K562 (cell line): ENCODE data around the gene C4A. TPM values are rescaled to one million over a fixed set of nuclear protein-coding genes. Genes with fewer than 3 reads are reported as not detected.

Experiments
- CBX3 ChIP-seq, 2 experiments: IDR thresholded peaks; 1 replicate in 1 of 2; 2 replicates in 1 of 2; pipeline ENCODE4 v1.6.1; 2012; ENCODE audit warnings: inconsistent platforms in 2 of 2, low read length in 2 of 2, borderline replicate concordance in 1 of 2, control low read depth in 1 of 2
- E2F3 ChIP-seq: fragments of 250-450 bp; sonication (Bioruptor Pico); IDR thresholded peaks from 2 replicates; pipeline ENCODE4 v1.4.0; 2020; ENCODE audit warnings: mild to moderate bottlenecking
- ESRRA ChIP-seq: fragments of 450-650 bp; IDR thresholded peaks from 2 replicates; pipeline ENCODE4 v1.6.1; 2014; ENCODE audit warnings: low read depth, mild to moderate bottlenecking, moderate library complexity, borderline replicate concordance
- FOXK1 ChIP-seq: sonication (generic); formaldehyde crosslinking; IDR thresholded peaks from 2 replicates; pipeline ENCODE4 v1.8.0; 2022; ENCODE audit warnings: missing genetic modification reagents, mild to moderate bottlenecking, borderline replicate concordance
- HDAC1 ChIP-seq, 2 experiments: fragments of 450-650 bp; IDR thresholded peaks; 2 replicates each; pipeline ENCODE4 v1.6.1; 2016 to 2017; ENCODE audit warnings: inconsistent platforms in 1 of 2, mild to moderate bottlenecking in 1 of 2, moderate library complexity in 1 of 2
- KHSRP ChIP-seq: fragments of 450-650 bp; IDR thresholded peaks from 2 replicates; pipeline ENCODE4 v1.6.1; 2017
- MYC ChIP-seq, 2 experiments: fragments of 250-450 bp in 1 of 2; sonication (Bioruptor Pico) in 1 of 2; IDR thresholded peaks; 2 replicates each; pipeline versions ENCODE4 v1.5.1 to v1.6.1; 2012 to 2021; ENCODE audit warnings: low read depth in 2 of 2, borderline replicate concordance in 1 of 2, improper control_type of control experiment in 1 of 2, low read length in 1 of 2, mild to moderate bottlenecking in 1 of 2, moderate library complexity in 1 of 2
- PHF21A ChIP-seq: fragments of 450-650 bp; IDR thresholded peaks from 2 replicates; pipeline ENCODE4 v1.6.1; 2017; ENCODE audit warnings: low read depth, borderline replicate concordance
- SMAD4 ChIP-seq: fragments of 250-450 bp; sonication (Bioruptor Pico); conservative IDR thresholded peaks from 2 replicates; pipeline ENCODE4 v1.8.0; 2021; ENCODE audit warnings: inconsistent platforms, mild to moderate bottlenecking, moderate library complexity
- TCF7 ChIP-seq: sonication (generic); IDR thresholded peaks from 2 replicates; pipeline ENCODE4 v1.6.1; 2016; ENCODE audit warnings: antibody characterized with exemption, borderline replicate concordance
- ZEB2 ChIP-seq: fragments of 450-650 bp; IDR thresholded peaks from 2 replicates; pipeline ENCODE4 v1.6.1; 2016
- ZNF24 ChIP-seq: fragments of 450-650 bp; IDR thresholded peaks from 2 replicates; pipeline ENCODE4 v1.6.1; 2016
- ZNF668 ChIP-seq: fragments of 250-450 bp; sonication (Bioruptor Pico); IDR thresholded peaks from 2 replicates; pipeline ENCODE4 v1.8.0; 2022; ENCODE audit warnings: mild to moderate bottlenecking, inconsistent platforms
- polyA plus RNA-seq, 8 experiments: library from polyadenylated mRNA; depleted of rRNA in 4 of 8; stranded (reverse) in 5 of 8; unstranded in 3 of 8; fragments of >200 nt; fragmentation: Nextera tagmentation in 2 of 8; fragmentation: Illumina TruSeq in 1 of 8; extraction: Ambion mirVana in 2 of 8; extraction: Trizol in 1 of 8; gene quantifications; 2 replicates each; pipeline versions ENCODE4 v1.2.1 to v1.2.3, GENCODE V29; 2011 to 2014; ENCODE audit warnings: inconsistent platforms in 1 of 8, missing spikeins in 1 of 8
- total RNA-seq, 7 experiments: library from RNA; depleted of rRNA in 6 of 7; stranded (reverse); fragments of >200 nt in 6 of 7; fragmentation: Illumina TruSeq in 2 of 7; extraction: Trizol in 2 of 7; gene quantifications; 2 replicates each; pipeline versions ENCODE4 v1.2.1 to v1.2.3, GENCODE V29; 2011 to 2021; ENCODE audit warnings: low replicate concordance in 1 of 7
- TF ChIP-seq, protein P1 (sequence below): fragments of 450-650 bp; formaldehyde crosslinking; IDR thresholded peaks from 2 replicates; pipeline ENCODE4 v1.4.0; 2020; ENCODE audit warnings: mild to moderate bottlenecking, mixed read lengths
- TF ChIP-seq, protein P2 (sequence below): sonication (generic); formaldehyde crosslinking; IDR thresholded peaks from 2 replicates; pipeline ENCODE4 v1.8.1; 2022; ENCODE audit warnings: missing genetic modification reagents
- TF ChIP-seq, protein P3 (sequence below): fragments of 200-800 bp; sonication (Bioruptor generic); IDR thresholded peaks from 2 replicates; pipeline ENCODE4 v1.6.1; 2017; ENCODE audit warnings: missing genetic modification characterization, missing compliant biosample characterization
- TF ChIP-seq, protein P4 (sequence below): sonication (generic); formaldehyde crosslinking; IDR thresholded peaks from 2 replicates; pipeline ENCODE4 v1.9.0; 2022; ENCODE audit warnings: mild to moderate bottlenecking, missing genetic modification reagents
- TF ChIP-seq, protein P5 (sequence below): fragments of 250-450 bp; sonication (Bioruptor Pico); IDR thresholded peaks from 2 replicates; pipeline ENCODE4 v1.8.0; 2021; ENCODE audit warnings: mild to moderate bottlenecking, moderate library complexity
- TF ChIP-seq, protein P6 (sequence below): fragments of 450-650 bp; IDR thresholded peaks from 2 replicates; pipeline ENCODE4 v1.7.0; 2016; ENCODE audit warnings: borderline replicate concordance

The C4A gene
- total and polyA plus RNA-seq, 9 of the 15 experiments (the other 6 are each of a cell fraction or from before 2014, with no cell fraction given), result 0.27 to 7.6 (median 5.0) TPM

DNA sequence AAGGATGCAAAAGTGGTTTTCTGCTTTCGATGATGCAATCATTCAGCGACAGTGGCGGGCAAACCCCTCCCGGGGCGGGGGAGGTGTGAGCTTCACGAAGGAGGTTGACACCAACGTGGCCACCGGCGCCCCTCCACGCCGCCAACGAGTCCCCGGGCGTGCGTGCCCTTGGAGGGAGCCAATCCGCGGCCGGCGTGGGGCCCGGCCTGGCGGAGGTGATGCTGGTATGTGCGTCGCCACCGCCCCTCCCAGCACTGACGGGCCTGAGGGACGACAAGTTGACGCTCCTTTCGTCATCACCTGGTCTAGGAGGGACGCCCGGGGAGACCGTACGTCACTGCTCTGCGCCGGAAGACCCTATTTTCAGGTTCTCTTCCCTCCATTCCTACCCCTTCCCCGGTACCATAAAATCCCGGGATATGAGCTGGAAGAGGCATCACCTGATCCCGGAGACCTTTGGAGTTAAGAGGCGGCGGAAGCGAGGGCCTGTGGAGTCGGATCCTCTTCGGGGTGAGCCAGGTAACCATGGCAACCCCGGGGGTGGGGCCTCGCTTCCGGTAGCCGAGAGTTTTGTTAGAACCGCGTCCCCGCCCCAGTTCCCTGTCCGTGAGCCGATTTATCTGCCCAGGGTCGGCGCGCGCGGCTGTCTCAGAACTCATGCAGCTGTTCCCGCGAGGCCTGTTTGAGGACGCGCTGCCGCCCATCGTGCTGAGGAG is 9.7 kb upstream of the C4A start, which contains the start of gene DXO (continued):
- TF ChIP-seq, protein P1, sequence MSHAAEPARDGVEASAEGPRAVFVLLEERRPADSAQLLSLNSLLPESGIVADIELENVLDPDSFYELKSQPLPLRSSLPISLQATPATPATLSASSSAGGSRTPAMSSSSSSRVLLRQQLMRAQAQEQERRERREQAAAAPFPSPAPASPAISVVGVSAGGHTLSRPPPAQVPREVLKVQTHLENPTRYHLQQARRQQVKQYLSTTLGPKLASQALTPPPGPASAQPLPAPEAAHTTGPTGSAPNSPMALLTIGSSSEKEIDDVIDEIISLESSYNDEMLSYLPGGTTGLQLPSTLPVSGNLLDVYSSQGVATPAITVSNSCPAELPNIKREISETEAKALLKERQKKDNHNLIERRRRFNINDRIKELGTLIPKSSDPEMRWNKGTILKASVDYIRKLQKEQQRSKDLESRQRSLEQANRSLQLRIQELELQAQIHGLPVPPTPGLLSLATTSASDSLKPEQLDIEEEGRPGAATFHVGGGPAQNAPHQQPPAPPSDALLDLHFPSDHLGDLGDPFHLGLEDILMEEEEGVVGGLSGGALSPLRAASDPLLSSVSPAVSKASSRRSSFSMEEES (CRISPR knock-in tag), result no peak
- TF ChIP-seq SMAD4 (CRISPR knock-in tag), result peak; percentile 95
- TF ChIP-seq, protein P2, sequence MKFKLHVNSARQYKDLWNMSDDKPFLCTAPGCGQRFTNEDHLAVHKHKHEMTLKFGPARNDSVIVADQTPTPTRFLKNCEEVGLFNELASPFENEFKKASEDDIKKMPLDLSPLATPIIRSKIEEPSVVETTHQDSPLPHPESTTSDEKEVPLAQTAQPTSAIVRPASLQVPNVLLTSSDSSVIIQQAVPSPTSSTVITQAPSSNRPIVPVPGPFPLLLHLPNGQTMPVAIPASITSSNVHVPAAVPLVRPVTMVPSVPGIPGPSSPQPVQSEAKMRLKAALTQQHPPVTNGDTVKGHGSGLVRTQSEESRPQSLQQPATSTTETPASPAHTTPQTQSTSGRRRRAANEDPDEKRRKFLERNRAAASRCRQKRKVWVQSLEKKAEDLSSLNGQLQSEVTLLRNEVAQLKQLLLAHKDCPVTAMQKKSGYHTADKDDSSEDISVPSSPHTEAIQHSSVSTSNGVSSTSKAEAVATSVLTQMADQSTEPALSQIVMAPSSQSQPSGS (CRISPR knock-in tag), result peak; percentile 96; the same call in 1 of the 2 replicates
- peak in 1 of 2 experiments; percentile 91; a peak in 2 of 4 replicates for TF ChIP-seq HDAC1 (IDR thresholded peaks at IDR 0.05)
- TF ChIP-seq FOXK1, result no peak; the same call in 1 of the 2 replicates
- TF ChIP-seq KHSRP, result peak; percentile 98
- no peak for TF ChIP-seq PHF21A
- 0 out of 2 replicates have a peak, but pooled peaks have one; percentile 65 for TF ChIP-seq ZNF668
- TF ChIP-seq, protein P3, sequence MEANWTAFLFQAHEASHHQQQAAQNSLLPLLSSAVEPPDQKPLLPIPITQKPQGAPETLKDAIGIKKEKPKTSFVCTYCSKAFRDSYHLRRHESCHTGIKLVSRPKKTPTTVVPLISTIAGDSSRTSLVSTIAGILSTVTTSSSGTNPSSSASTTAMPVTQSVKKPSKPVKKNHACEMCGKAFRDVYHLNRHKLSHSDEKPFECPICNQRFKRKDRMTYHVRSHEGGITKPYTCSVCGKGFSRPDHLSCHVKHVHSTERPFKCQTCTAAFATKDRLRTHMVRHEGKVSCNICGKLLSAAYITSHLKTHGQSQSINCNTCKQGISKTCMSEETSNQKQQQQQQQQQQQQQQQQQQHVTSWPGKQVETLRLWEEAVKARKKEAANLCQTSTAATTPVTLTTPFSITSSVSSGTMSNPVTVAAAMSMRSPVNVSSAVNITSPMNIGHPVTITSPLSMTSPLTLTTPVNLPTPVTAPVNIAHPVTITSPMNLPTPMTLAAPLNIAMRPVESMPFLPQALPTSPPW (CRISPR knock-in tag), result peak; percentile 97
- peak; percentile 85 for TF ChIP-seq E2F3 (CRISPR knock-in tag)
- TF ChIP-seq TCF7, result 0 out of 2 replicates have a peak, but pooled peaks have one; percentile 17
- TF ChIP-seq, protein P4, sequence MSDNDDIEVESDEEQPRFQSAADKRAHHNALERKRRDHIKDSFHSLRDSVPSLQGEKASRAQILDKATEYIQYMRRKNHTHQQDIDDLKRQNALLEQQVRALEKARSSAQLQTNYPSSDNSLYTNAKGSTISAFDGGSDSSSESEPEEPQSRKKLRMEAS (CRISPR knock-in tag), result peak; percentile 89
- TF ChIP-seq, protein P5, sequence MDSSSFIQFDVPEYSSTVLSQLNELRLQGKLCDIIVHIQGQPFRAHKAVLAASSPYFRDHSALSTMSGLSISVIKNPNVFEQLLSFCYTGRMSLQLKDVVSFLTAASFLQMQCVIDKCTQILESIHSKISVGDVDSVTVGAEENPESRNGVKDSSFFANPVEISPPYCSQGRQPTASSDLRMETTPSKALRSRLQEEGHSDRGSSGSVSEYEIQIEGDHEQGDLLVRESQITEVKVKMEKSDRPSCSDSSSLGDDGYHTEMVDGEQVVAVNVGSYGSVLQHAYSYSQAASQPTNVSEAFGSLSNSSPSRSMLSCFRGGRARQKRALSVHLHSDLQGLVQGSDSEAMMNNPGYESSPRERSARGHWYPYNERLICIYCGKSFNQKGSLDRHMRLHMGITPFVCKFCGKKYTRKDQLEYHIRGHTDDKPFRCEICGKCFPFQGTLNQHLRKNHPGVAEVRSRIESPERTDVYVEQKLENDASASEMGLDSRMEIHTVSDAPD, result no peak
- TF ChIP-seq ZNF24, result peak; percentile 48; the same call in 1 of the 2 replicates
- TF ChIP-seq ESRRA, result peak; percentile 92
- TF ChIP-seq ZEB2, result peak; percentile 58
- TF ChIP-seq MYC (IDR thresholded peaks at IDR 0.05; ENCODE audit: low read depth, low read length), result peak; percentile 95
- peak; percentile 95 for TF ChIP-seq MYC (CRISPR knock-in tag; IDR thresholded peaks at IDR 0.05; ENCODE audit: borderline replicate concordance, low read depth)
- peak in 1 of 2 experiments; percentile 76; a peak in 2 of 3 replicates for TF ChIP-seq CBX3 (IDR thresholded peaks at IDR 0.05; ENCODE audit: borderline replicate concordance in 1 of 2, low read length in 2 of 2)
- TF ChIP-seq, protein P6, sequence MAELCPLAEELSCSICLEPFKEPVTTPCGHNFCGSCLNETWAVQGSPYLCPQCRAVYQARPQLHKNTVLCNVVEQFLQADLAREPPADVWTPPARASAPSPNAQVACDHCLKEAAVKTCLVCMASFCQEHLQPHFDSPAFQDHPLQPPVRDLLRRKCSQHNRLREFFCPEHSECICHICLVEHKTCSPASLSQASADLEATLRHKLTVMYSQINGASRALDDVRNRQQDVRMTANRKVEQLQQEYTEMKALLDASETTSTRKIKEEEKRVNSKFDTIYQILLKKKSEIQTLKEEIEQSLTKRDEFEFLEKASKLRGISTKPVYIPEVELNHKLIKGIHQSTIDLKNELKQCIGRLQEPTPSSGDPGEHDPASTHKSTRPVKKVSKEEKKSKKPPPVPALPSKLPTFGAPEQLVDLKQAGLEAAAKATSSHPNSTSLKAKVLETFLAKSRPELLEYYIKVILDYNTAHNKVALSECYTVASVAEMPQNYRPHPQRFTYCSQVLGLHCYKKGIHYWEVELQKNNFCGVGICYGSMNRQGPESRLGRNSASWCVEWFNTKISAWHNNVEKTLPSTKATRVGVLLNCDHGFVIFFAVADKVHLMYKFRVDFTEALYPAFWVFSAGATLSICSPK, result no peak
